OCI-LY1 (cell line): ENCODE measurements around the gene LLGL2.

Experiments
- EZH2 ChIP-seq: fragments of 200-600 bp; sonication (generic), shearing (Covaris generic); IDR thresholded peaks from 2 replicates; pipeline ENCODE4 v1.8.0; 2017; ENCODE audit warnings: borderline replicate concordance, mixed run types, mild to moderate bottlenecking, antibody characterized with exemption, low read length, moderate library complexity, mixed read lengths
- TF ChIP-seq, protein P1 (sequence below): fragments of 200-600 bp; sonication (generic), shearing (Covaris generic); IDR thresholded peaks from 2 replicates; pipeline ENCODE4 v1.5.1; 2017; ENCODE audit warnings: mild to moderate bottlenecking, antibody characterized with exemption, low read length, moderate library complexity, mixed read lengths

DNA sequence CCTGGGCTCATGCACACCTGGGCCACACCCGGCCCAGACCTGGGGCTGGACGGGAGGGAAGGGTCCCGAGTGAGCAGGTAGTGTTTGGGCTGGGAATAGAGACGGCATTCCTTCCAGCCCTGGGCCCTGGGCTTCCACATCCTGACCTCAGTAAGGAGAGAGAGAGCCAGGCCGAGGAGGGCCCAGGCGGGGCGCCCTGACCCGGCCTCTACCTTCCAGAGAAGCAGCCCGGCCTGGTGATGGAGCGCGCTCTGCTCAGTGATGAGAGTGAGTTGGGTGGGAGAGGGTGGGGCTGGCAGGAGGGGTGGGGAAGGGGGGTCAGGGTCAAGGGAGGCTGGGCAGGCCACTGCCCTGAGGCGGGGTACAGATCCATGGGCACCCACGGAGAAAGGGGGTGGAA is 48.5 kb downstream of the LLGL2 start:
- TF ChIP-seq, protein P1, sequence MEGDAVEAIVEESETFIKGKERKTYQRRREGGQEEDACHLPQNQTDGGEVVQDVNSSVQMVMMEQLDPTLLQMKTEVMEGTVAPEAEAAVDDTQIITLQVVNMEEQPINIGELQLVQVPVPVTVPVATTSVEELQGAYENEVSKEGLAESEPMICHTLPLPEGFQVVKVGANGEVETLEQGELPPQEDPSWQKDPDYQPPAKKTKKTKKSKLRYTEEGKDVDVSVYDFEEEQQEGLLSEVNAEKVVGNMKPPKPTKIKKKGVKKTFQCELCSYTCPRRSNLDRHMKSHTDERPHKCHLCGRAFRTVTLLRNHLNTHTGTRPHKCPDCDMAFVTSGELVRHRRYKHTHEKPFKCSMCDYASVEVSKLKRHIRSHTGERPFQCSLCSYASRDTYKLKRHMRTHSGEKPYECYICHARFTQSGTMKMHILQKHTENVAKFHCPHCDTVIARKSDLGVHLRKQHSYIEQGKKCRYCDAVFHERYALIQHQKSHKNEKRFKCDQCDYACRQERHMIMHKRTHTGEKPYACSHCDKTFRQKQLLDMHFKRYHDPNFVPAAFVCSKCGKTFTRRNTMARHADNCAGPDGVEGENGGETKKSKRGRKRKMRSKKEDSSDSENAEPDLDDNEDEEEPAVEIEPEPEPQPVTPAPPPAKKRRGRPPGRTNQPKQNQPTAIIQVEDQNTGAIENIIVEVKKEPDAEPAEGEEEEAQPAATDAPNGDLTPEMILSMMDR, result no peak
- TF ChIP-seq EZH2, result no peak
